Cardiac muscle cell (in vitro differentiated cells and primary cell): ENCODE results near the gene DDX6. TPM values are rescaled to one million over a fixed set of nuclear protein-coding genes. Genes with fewer than 3 reads are reported as not detected.
"Not testable (repeated sequence)": the region's sequence is repeated elsewhere in the genome, so short reads cannot be mapped to it uniquely, and the experiment has no call there.

Experiments
- DNase-seq, 2 donors: peaks; one replicate each; pipeline versions ENCODE4 v3.0.0 to v3.0.0-alpha.2; 2010 to 2017; ENCODE audit warnings: low read depth in 1 of 2, low spot score in 1 of 2
- H3K27ac ChIP-seq: fragments of 200-600 bp; sonication (generic); 2 replicates; pipeline ENCODE4 v1.5.1; 2016
- H3K27me3 ChIP-seq: fragments of 200-600 bp; sonication (generic); 2 replicates; pipeline ENCODE4 v1.6.0; 2016; ENCODE audit warnings: control low read depth
- H3K36me3 ChIP-seq: fragments of 200-600 bp; sonication (generic); 2 replicates; pipeline ENCODE4 v1.5.1; 2016; ENCODE audit warnings: control low read depth
- H3K4me1 ChIP-seq: fragments of 200-600 bp; sonication (generic); 2 replicates; pipeline ENCODE4 v1.8.1; 2017; ENCODE audit warnings: low read depth, mild to moderate bottlenecking, mixed run types
- H3K4me3 ChIP-seq: fragments of 200-600 bp; sonication (generic); 2 replicates; pipeline ENCODE4 v1.5.1; 2016; ENCODE audit warnings: mild to moderate bottlenecking
- H3K9me3 ChIP-seq: fragments of 200-600 bp; sonication (generic); 2 replicates; pipeline ENCODE4 v1.5.1; 2017; ENCODE audit warnings: low read depth, mild to moderate bottlenecking, control low read depth
- CTCF ChIP-seq: IDR thresholded peaks from 2 replicates; pipeline ENCODE4 v1.5.1; 2012; ENCODE audit warnings: low read depth, mild to moderate bottlenecking, low read length
- polyA plus RNA-seq: library from polyadenylated mRNA; unstranded; fragments of >200 nt; fragmentation: Nextera tagmentation; extraction: Ambion mirVana; gene quantifications from 2 replicates; pipeline ENCODE4 v1.2.1, GENCODE V29; 2016
- total RNA-seq: library from RNA; depleted of rRNA; stranded (reverse); fragments of >200 nt; gene quantifications from 2 replicates; pipeline ENCODE4 v1.2.3, GENCODE V29; 2016

DDX6 gene
- 98.2 and 113 TPM in 2 replicates for total RNA-seq
- 27.4 and 33.5 TPM in 2 replicates for polyA plus RNA-seq

DNA sequence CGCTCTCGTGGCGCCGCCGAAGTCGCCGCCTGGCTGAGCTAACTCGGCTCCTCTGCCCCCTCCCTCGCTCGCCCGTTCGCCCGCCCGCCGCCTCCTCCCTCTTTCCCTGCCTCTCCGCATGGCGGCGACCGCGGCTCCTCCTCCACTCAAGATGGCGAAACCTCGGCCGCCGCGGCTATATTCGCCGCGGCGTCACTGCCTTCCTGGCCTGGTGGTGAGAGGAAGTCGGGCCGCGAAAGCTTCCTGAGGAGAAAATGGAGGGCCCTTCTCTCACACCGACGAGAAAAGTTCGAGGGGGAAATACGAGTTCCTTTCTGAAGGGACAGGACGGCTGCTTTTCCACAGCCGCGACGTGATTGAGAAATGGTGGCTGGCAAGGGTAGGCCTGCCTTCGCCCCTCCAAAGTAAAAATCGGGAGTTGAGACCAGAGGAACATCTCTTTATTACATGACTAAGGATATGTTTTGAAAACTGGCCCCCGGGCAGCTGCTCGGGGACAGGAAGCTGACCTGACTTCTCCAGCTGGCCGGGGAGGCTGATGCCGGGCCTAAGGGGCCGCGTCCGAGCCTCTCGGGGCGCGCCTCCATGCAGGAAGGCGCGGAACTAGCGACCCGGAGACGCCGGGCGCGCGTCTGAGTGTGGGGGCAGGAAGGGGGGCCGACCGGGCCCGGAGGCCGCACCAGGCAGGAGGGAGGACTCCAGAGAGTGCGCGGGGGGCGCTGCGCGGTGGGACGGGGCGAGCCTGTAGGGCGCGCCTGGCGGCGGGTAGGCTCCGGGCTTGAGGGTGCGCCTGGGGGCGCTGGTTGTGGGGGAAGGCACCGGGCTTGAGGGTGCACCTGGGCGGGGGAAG is at the start of gene DDX6:
TSS of gene DDX6 (minus strand) at position 54 of the 850 bp plus-strand sequence. CDS start 4,913 bp downstream, outside the sequence.
- DNase-seq: peak; percentile 92 to 95
- peaks cover 10% of the 10 kb centered on the region for H3K4me1 ChIP-seq
- peak within 1 kb of the TSS; percentile 44 for H3K4me3 ChIP-seq
- peak within 1 kb of the TSS; percentile 99 for H3K27ac ChIP-seq
- no peaks in the 10 kb centered on the region for H3K9me3 ChIP-seq
- no peaks in the 10 kb centered on the region for H3K36me3 ChIP-seq
- no peaks in the 10 kb centered on the region for H3K27me3 ChIP-seq
- TF ChIP-seq CTCF: peak; percentile 25

DNA sequence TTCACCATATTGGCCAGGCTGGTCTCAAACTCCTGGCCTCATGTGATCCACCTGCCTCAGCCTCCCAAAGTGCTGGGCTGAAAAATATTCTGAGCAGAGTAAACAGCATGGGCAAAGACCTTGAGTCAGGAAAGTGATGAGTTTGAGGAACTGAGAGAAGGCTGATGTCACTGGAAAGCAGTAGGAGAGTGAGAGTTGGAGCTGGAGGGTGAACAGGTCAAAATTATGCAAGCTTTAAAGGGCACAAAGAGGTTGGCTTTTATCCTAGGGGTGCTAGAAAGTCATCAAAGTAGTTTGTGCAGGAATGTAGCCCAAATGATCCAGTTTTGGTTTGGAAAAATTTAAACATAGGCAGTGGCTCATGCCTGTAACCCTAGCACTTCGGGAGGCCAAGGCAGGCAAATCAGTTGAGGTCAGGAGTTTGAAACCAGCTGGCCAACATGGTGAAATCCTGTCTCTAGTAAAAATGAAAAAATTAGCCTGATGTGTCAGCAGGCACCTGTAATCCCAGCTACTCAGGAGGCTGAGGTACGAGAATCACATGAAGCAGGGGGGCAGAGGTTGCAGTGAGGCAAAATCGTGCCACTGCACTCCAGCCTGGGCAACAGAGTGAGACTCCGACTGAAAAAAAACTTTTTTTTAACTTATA is 48.1 kb upstream of the DDX6 start:
- Histone ChIP-seq H3K4me1 (no peaks in the 10 kb centered on the region), H3K4me3 (no peak overlapping the region), H3K27me3 (no peaks in the 10 kb centered on the region), H3K27ac (no peak overlapping the region), H3K9me3 (no peaks in the 10 kb centered on the region), H3K36me3 (no peaks in the 10 kb centered on the region)
- DNase-seq: no peak
- no peak for TF ChIP-seq CTCF

- Histone ChIP-seq H3K9me3 (no peaks in the 10 kb centered on the region), H3K27me3 (no peaks in the 10 kb centered on the region), H3K27ac (no peak overlapping the region), H3K36me3 (no peaks in the 10 kb centered on the region), H3K4me3 (no peak overlapping the region), H3K4me1 (no peaks in the 10 kb centered on the region)
- TF ChIP-seq CTCF: no peak
- DNase-seq: no peak
Observed at GRCh38 chr11:118837868-118838267, 46.9 kb upstream of the DDX6 start.

DNA sequence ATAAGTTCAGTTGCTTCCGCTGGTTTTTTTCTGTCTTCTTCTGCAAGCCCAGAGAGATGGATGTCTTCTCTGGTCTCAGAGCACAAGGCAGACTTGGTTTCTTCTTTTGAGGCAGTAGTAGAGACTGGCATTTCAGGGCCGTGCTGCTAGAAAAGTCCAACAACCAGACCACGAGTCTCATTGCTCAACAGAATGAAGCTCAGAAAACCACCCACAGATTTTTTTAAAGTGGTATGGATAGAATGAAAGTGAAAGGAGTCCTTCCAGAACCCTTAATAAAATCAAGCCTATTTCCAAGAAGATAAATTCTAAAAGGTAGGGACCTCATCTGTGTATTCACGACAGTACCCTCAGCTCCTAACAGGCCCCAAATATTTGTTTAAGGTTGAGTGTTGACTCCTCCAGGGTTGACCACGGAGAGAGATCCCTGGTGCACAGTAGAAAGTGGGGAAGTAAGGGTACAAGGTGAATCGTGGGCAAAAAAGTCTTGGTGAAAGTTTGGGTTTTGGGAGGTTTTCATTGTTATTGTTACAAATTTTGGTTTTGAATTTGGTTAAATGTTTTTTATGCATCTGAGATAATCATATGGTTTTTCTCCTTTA is 43.6 kb upstream of the DDX6 start:
- H3K27me3 ChIP-seq: no peaks in the 10 kb centered on the region
- H3K4me3 ChIP-seq: no peak overlapping the region
- H3K36me3 ChIP-seq: no peaks in the 10 kb centered on the region
- TF ChIP-seq CTCF: no peak
- peak in 1 of 2 donors; percentile 46 for DNase-seq
- H3K9me3 ChIP-seq: no peaks in the 10 kb centered on the region
- no peak overlapping the region for H3K27ac ChIP-seq
- no peaks in the 10 kb centered on the region for H3K4me1 ChIP-seq

DNA sequence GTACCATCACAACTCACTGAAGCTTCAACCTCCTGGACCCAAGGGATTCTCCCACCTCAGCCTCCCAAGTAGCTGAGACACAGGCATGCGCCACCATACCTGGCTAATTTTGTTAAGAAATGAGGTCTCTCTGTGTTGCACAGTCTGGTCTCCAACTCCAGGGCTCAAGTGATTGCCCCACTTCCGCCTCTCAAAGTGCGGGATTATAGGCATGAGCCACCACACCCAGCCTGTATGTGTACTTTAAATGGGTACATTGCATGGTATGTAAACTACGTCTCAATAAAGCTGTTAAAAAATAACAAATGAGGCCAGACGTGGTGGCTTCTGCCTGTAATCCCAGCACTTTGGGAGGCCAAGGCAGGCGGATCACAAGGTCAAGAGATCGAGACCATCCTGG is 36.2 kb upstream of the DDX6 start:
- no peak for DNase-seq
- no peaks in the 10 kb centered on the region for H3K4me1 ChIP-seq

DNA sequence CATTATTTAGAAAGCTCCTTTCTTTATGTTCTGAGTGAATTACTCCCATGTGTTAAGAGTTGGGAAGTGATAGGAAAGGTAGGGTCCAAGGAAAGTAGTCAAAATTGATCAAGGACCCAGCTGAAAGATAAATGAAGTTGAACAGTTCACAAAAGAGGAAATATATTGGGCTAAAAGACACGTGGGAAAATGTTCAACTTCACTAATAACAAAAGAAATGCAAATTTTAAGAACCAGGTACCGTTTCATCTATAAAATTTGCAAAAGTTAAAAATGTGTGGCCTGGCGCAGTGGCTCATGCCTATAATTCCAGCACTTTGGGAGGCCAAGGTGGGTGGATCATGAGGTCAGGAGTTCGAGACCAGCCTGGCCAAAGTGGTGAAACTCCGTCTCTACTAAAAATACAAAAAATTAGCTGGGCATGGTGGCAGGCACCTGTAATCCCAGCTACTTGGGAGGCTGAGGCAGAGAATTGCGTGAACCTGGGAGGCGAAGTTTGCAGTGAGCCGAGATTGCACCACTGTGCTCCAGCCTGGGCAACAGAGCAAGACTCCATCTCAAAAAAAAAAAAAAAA is 32.1 kb upstream of the DDX6 start:
- not testable (repeated sequence) for H3K27me3 ChIP-seq, H3K36me3 ChIP-seq, H3K9me3 ChIP-seq, H3K4me3 ChIP-seq, H3K4me1 ChIP-seq, H3K27ac ChIP-seq, DNase-seq

More for the DNA sequence above, 36.2 kb upstream of the DDX6 start:
- no peak for TF ChIP-seq CTCF
- no peaks in the 10 kb centered on the region for H3K27me3 ChIP-seq
- no peak overlapping the region for H3K27ac ChIP-seq
- H3K9me3 ChIP-seq: no peaks in the 10 kb centered on the region
- no peak overlapping the region for H3K4me3 ChIP-seq
- H3K36me3 ChIP-seq: no peaks in the 10 kb centered on the region
